ENCODE data around the gene CEP76. TPM values are rescaled to one million over a fixed set of nuclear protein-coding genes. Genes with fewer than 3 reads are reported as not detected.
A peak's percentile ranks its signal among the peaks of the same experiment; 100 is the strongest.

CEP76 gene
- total and polyA plus RNA-seq, 7 experiments from 2014 or later: 6.9 to 13.2 (median 9.4) TPM

DNA sequence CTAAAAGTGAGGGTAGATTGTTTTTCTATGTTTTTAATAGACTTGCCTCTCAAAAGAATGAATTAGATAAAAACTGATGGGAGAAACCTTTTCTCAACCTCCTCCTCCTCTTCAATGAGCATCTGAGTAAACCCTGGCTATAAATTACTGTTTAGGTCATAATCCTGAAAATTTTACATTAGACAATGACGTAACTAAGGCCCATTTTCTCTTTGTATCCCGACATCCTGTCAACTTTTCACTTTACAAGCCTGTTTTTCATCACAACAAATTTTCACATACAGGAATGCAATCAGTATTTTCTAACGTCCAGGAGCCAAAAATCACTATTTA, 46.0 kb downstream of the CEP76 start:
- Mint-ChIP-seq H3K9me3 (no peaks in the 10 kb centered on the region), H3K27ac (peak overlapping the region in 6 of 9 donors; percentile 1 to 48 (median 22)), H3K27me3 (peaks cover 4 to 34% (median 19%) of the 10 kb centered on the region in 5 donors), H3K36me3 (peaks cover 0 to 5% (median 0%) of the 10 kb centered on the region in 5 donors), H3K4me3 (peak overlapping the region; percentile 78 to 88 (median 86)), H3K4me1 (peaks cover 14 to 39% (median 15%) of the 10 kb centered on the region in 7 donors)
- no peaks in the 10 kb centered on the region for H3K9me3 ChIP-seq (ENCODE audit: control insufficient read depth in 2 of 3, low read length in 3 of 3)
- no peak overlapping the region for H3K27ac ChIP-seq (ENCODE audit: low read depth, low read length)
- peak overlapping the region; percentile 55 for H3K4me3 ChIP-seq (ENCODE audit: low read length)
- ChIA-PET POLR2A (no interaction called here), CTCF (no interaction called here)
- H3K27me3 ChIP-seq (ENCODE audit: control insufficient read depth in 2 of 2, insufficient read depth in 2 of 2, low read length in 2 of 2): no peaks in the 10 kb centered on the region
- H3K36me3 ChIP-seq (ENCODE audit: control insufficient read depth in 2 of 3, insufficient read depth in 3 of 3, low read length in 3 of 3): no peaks in the 10 kb centered on the region
- H3K4me1 ChIP-seq (ENCODE audit: control insufficient read depth in 2 of 2, insufficient read depth in 2 of 2, low read length in 2 of 2): peaks cover 7 to 10% of the 10 kb centered on the region in 2 donors
- DNase-seq: no peak
- ATAC-seq: no peak
- intact Hi-C loops (cut with micrococcal nuclease): loop anchor here (5.0 kb wide), 2 partner anchors 46 to 249 kb away; partner anchors contain the start of genes CEP76 (in 1 of the 2), PRELID3A (in 1 of the 2) and PSMG2 (in 1 of the 2)

GRCh38 chr18:12654971-12655370, 47.6 kb downstream of the CEP76 start:
- peak overlapping the region in 1 of 9 donors; percentile 43 for H3K27ac Mint-ChIP-seq
- H3K9me3 Mint-ChIP-seq: no peaks in the 10 kb centered on the region
- H3K4me1 Mint-ChIP-seq: peaks cover 14 to 39% (median 15%) of the 10 kb centered on the region in 7 donors

GRCh38 chr18:12652861-12653401, 49.6 kb downstream of the CEP76 start:
- peaks cover 7 to 41% (median 19%) of the 10 kb centered on the region in 5 donors for H3K27me3 Mint-ChIP-seq
- no peak overlapping the region for H3K4me3 ChIP-seq (ENCODE audit: low read length)
- ChIA-PET POLR2A (interaction anchor here (0.7 kb wide), 2 partner anchors 307 to 616 kb away, joined by 3 read pairs; no protein-coding TSS in a partner anchor), CTCF (no interaction called here)
- peaks cover 6 to 33% (median 7%) of the 10 kb centered on the region in 7 donors for H3K4me1 Mint-ChIP-seq
- no peak overlapping the region for H3K27ac ChIP-seq (ENCODE audit: low read depth, low read length)
- H3K36me3 Mint-ChIP-seq: peaks cover 0 to 5% (median 0%) of the 10 kb centered on the region in 5 donors
- DNase-seq (peak in 1 of 9 donors; percentile 26), ATAC-seq (peak; percentile 31)
- H3K9me3 Mint-ChIP-seq: no peaks in the 10 kb centered on the region
- H3K27ac Mint-ChIP-seq: peak overlapping the region in 1 of 9 donors; percentile 54
- peak overlapping the region in 2 of 10 donors; percentile 14 to 57 for H3K4me3 Mint-ChIP-seq
- H3K36me3 ChIP-seq (ENCODE audit: control insufficient read depth in 2 of 3, insufficient read depth in 3 of 3, low read length in 3 of 3): no peaks in the 10 kb centered on the region
- peaks cover 7 to 10% of the 10 kb centered on the region in 2 donors for H3K4me1 ChIP-seq (ENCODE audit: control insufficient read depth in 2 of 2, insufficient read depth in 2 of 2, low read length in 2 of 2)
- no peaks in the 10 kb centered on the region for H3K9me3 ChIP-seq (ENCODE audit: control insufficient read depth in 2 of 3, low read length in 3 of 3)
- intact Hi-C loops (cut with micrococcal nuclease): no loop called here
- H3K27me3 ChIP-seq (ENCODE audit: control insufficient read depth in 2 of 2, insufficient read depth in 2 of 2, low read length in 2 of 2): no peaks in the 10 kb centered on the region

More at GRCh38 chr18:12654971-12655370, 47.6 kb downstream of the CEP76 start:
- CTCF ChIA-PET: interaction anchor here (0.7 kb wide), 1 partner anchor 19 kb away, joined by 3 read pairs; no protein-coding TSS in a partner anchor
- no peak for ATAC-seq
- no peak overlapping the region for H3K27ac ChIP-seq (ENCODE audit: low read depth, low read length)
- no peaks in the 10 kb centered on the region for H3K9me3 ChIP-seq (ENCODE audit: control insufficient read depth in 2 of 3, low read length in 3 of 3)
- Mint-ChIP-seq H3K36me3 (peaks cover 0 to 5% (median 0%) of the 10 kb centered on the region in 5 donors), H3K27me3 (peaks cover 6 to 36% (median 26%) of the 10 kb centered on the region in 5 donors), H3K4me3 (peak overlapping the region in 7 of 10 donors; percentile 8 to 45 (median 24))
- no peaks in the 10 kb centered on the region for H3K36me3 ChIP-seq (ENCODE audit: control insufficient read depth in 2 of 3, insufficient read depth in 3 of 3, low read length in 3 of 3)
- POLR2A ChIA-PET: no interaction called here
- H3K4me3 ChIP-seq (ENCODE audit: low read length): no peak overlapping the region
- H3K4me1 ChIP-seq (ENCODE audit: control insufficient read depth in 2 of 2, insufficient read depth in 2 of 2, low read length in 2 of 2): peaks cover 7 to 10% of the 10 kb centered on the region in 2 donors
- H3K27me3 ChIP-seq (ENCODE audit: control insufficient read depth in 2 of 2, insufficient read depth in 2 of 2, low read length in 2 of 2): no peaks in the 10 kb centered on the region
- intact Hi-C loops (cut with micrococcal nuclease): loop anchor here (5.0 kb wide), 2 partner anchors 47 to 248 kb away; partner anchors contain the start of genes CEP76 (in 1 of the 2), PRELID3A (in 1 of the 2) and PSMG2 (in 1 of the 2)
- DNase-seq: no peak

- CTCF ChIA-PET: no interaction called here
- intact Hi-C loops (cut with micrococcal nuclease): no loop called here
- Mint-ChIP-seq H3K27ac (no peak overlapping the region), H3K4me1 (peaks cover 3 to 32% (median 4%) of the 10 kb centered on the region in 7 donors), H3K4me3 (no peak overlapping the region), H3K27me3 (peaks cover 15 to 39% (median 18%) of the 10 kb centered on the region in 5 donors), H3K36me3 (peaks cover 0 to 4% (median 0%) of the 10 kb centered on the region in 5 donors), H3K9me3 (peaks cover 0 to 1% (median 0%) of the 10 kb centered on the region in 11 donors)
- no peak overlapping the region for H3K4me3 ChIP-seq (ENCODE audit: low read length)
- ATAC-seq: no peak
- H3K4me1 ChIP-seq (ENCODE audit: control insufficient read depth in 2 of 2, insufficient read depth in 2 of 2, low read length in 2 of 2): peaks cover 1 to 5% of the 10 kb centered on the region in 2 donors
- no peaks in the 10 kb centered on the region for H3K27me3 ChIP-seq (ENCODE audit: control insufficient read depth in 2 of 2, insufficient read depth in 2 of 2, low read length in 2 of 2)
- POLR2A ChIA-PET: no interaction called here
- no peak overlapping the region for H3K27ac ChIP-seq (ENCODE audit: low read depth, low read length)
- DNase-seq: no peak
- H3K36me3 ChIP-seq (ENCODE audit: control insufficient read depth in 2 of 3, insufficient read depth in 3 of 3, low read length in 3 of 3): no peaks in the 10 kb centered on the region
- no peaks in the 10 kb centered on the region for H3K9me3 ChIP-seq (ENCODE audit: control insufficient read depth in 2 of 3, low read length in 3 of 3)
Measured at GRCh38 chr18:12651651-12652050, 50.9 kb downstream of the CEP76 start.

DNA sequence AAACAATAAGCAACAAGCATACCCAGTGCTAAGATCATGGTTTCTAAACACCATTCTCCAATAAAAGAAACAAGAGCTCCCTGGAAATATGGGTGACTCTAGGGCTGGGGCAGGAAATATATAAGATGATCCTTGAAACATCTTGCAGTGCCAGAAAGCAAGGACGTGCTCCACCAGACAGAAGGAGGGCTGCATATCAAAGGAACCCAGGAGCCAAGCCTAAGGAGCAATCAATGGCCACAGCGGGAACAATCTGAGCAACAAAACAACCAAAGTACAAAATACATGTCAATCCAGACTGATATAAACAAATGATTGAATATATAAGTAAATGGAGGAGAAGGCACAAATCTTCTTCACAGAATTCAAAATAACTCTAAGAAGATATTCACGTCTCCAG, 54.8 kb downstream of the CEP76 start:
- ATAC-seq (no peak), DNase-seq (no peak)
- ChIA-PET POLR2A (no interaction called here), CTCF (interaction anchor here (0.7 kb wide), 1 partner anchor 375 kb away, joined by 3 read pairs; no protein-coding TSS in a partner anchor)
- Histone ChIP-seq H3K36me3 (ENCODE audit: control insufficient read depth in 2 of 3, insufficient read depth in 3 of 3, low read length in 3 of 3) (no peaks in the 10 kb centered on the region), H3K27ac (ENCODE audit: low read depth, low read length) (no peak overlapping the region), H3K4me1 (ENCODE audit: control insufficient read depth in 2 of 2, insufficient read depth in 2 of 2, low read length in 2 of 2) (no peaks in the 10 kb centered on the region), H3K27me3 (ENCODE audit: control insufficient read depth in 2 of 2, insufficient read depth in 2 of 2, low read length in 2 of 2) (no peaks in the 10 kb centered on the region), H3K9me3 (ENCODE audit: control insufficient read depth in 2 of 3, low read length in 3 of 3) (no peaks in the 10 kb centered on the region), H3K4me3 (ENCODE audit: low read length) (no peak overlapping the region)
- H3K4me1 Mint-ChIP-seq: peaks cover 0 to 8% (median 0%) of the 10 kb centered on the region in 7 donors
- H3K4me3 Mint-ChIP-seq: no peak overlapping the region
- no peaks in the 10 kb centered on the region for H3K36me3 Mint-ChIP-seq
- peaks cover 0 to 1% (median 0%) of the 10 kb centered on the region in 11 donors for H3K9me3 Mint-ChIP-seq
- H3K27ac Mint-ChIP-seq: no peak overlapping the region
- H3K27me3 Mint-ChIP-seq: peaks cover 9 to 36% (median 17%) of the 10 kb centered on the region in 5 donors
- intact Hi-C loops (cut with micrococcal nuclease): no loop called here

GRCh38 chr18:12645751-12646203, 56.7 kb downstream of the CEP76 start:
- H3K4me3 ChIP-seq (ENCODE audit: low read length): no peak overlapping the region
- no peak overlapping the region for H3K27ac Mint-ChIP-seq
- H3K9me3 ChIP-seq (ENCODE audit: control insufficient read depth in 2 of 3, low read length in 3 of 3): no peaks in the 10 kb centered on the region
- H3K36me3 Mint-ChIP-seq: no peaks in the 10 kb centered on the region
- no peak overlapping the region for H3K27ac ChIP-seq (ENCODE audit: low read depth, low read length)
- intact Hi-C loops (cut with micrococcal nuclease): no loop called here
- H3K27me3 Mint-ChIP-seq: peaks cover 15 to 38% (median 18%) of the 10 kb centered on the region in 5 donors
- CTCF ChIA-PET: no interaction called here
- DNase-seq (no peak), ATAC-seq (no peak)
- POLR2A ChIA-PET: no interaction called here
- H3K9me3 Mint-ChIP-seq: peaks cover 0 to 1% (median 0%) of the 10 kb centered on the region in 11 donors
- no peaks in the 10 kb centered on the region for H3K4me1 ChIP-seq (ENCODE audit: control insufficient read depth in 2 of 2, insufficient read depth in 2 of 2, low read length in 2 of 2)
- H3K36me3 ChIP-seq (ENCODE audit: control insufficient read depth in 2 of 3, insufficient read depth in 3 of 3, low read length in 3 of 3): no peaks in the 10 kb centered on the region
- peaks cover 0 to 2% (median 0%) of the 10 kb centered on the region in 7 donors for H3K4me1 Mint-ChIP-seq
- no peak overlapping the region for H3K4me3 Mint-ChIP-seq
- no peaks in the 10 kb centered on the region for H3K27me3 ChIP-seq (ENCODE audit: control insufficient read depth in 2 of 2, insufficient read depth in 2 of 2, low read length in 2 of 2)
